ENCODE results near the gene LIG1.
A peak's percentile ranks its signal among the peaks of the same experiment; 100 is the strongest.

GRCh38 chr19:48123907-48124651 is 46.1 kb downstream of the LIG1 start:
- TF ChIP-seq, protein P1, sequence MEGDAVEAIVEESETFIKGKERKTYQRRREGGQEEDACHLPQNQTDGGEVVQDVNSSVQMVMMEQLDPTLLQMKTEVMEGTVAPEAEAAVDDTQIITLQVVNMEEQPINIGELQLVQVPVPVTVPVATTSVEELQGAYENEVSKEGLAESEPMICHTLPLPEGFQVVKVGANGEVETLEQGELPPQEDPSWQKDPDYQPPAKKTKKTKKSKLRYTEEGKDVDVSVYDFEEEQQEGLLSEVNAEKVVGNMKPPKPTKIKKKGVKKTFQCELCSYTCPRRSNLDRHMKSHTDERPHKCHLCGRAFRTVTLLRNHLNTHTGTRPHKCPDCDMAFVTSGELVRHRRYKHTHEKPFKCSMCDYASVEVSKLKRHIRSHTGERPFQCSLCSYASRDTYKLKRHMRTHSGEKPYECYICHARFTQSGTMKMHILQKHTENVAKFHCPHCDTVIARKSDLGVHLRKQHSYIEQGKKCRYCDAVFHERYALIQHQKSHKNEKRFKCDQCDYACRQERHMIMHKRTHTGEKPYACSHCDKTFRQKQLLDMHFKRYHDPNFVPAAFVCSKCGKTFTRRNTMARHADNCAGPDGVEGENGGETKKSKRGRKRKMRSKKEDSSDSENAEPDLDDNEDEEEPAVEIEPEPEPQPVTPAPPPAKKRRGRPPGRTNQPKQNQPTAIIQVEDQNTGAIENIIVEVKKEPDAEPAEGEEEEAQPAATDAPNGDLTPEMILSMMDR (IDR thresholded peaks at IDR 0.05; ENCODE audit: poor library complexity): peak; percentile 16
- TF ChIP-seq EZH2 (IDR thresholded peaks at IDR 0.05; ENCODE audit: borderline replicate concordance) (no peak), EZH2phosphoT487 (IDR thresholded peaks at IDR 0.05; ENCODE audit: low read depth, severe bottlenecking, unreplicated experiment) (no peak)

All from hepatocyte (in vitro differentiated cells).